ENCODE results near the gene SYP. TPM values are rescaled to one million over a fixed set of nuclear protein-coding genes. Genes with fewer than 3 reads are reported as not detected.

Gene SYP
- total RNA-seq, 4 donors from 2014 or later, result 1.1 to 7.6 (median 5.0) TPM

DNA sequence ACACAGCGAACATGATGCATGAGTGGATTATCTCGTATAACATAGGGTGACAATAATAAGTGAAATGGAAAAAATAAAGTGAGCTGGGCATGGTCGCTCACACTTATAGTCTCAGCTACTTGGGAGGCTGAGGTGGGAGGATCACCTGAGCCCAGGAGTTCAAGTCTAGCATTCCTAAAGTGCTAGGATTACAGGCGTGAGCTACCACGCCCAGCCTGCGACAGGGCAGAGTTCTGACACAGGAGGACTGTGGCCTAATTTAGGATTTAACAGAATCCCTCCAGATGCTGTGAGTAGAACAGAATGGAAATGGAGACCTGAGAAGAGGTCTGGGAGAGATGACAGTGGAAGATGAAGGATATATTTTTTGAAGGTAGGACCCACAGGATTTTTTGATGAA lies 10.4 kb downstream of the SYP start:
- in situ Hi-C loops (cut with MboI; ENCODE audit: low pct_ligation_motif_present in 1 of 4, low pct_unique_long_range_greater_than_20kb in 1 of 4, low sequenced_read_pairs in 3 of 4), result no loop called here
- H3K27ac ChIP-seq, result peak overlapping the region; percentile 77 to 90 (median 89)
- WGBS, 2 donors (ENCODE audit: low coverage in 1 of 2), result 60 to 64% methylated on average over 1 to 6 of the region's 6 CpGs

GRCh38 chrX:49188468-49189076 lies 11.4 kb downstream of the SYP start:
- no peak for TF ChIP-seq CTCF (IDR thresholded peaks at IDR 0.05)
- TF ChIP-seq POLR2A (IDR thresholded peaks at IDR 0.05), result no peak
- no peak for TF ChIP-seq EP300 (IDR thresholded peaks at IDR 0.05; ENCODE audit: low read depth)
- no peak for TF ChIP-seq POLR2AphosphoS5 (IDR thresholded peaks at IDR 0.05)
- Histone ChIP-seq H3K27me3 (no peaks in the 10 kb centered on the region), H3K27ac (peak overlapping the region in 2 of 4 donors; percentile 88 to 90), H3K4me1 (peaks cover 0 to 28% (median 8%) of the 10 kb centered on the region in 4 donors), H3K9me3 (no peaks in the 10 kb centered on the region), H3K36me3 (no peaks in the 10 kb centered on the region), H3K4me3 (no peak overlapping the region)
- intact Hi-C loops (cut with DNase I; ENCODE audit: low total_unique reads) (no loop called here), in situ Hi-C loops (cut with MboI; ENCODE audit: low pct_ligation_motif_present in 1 of 4, low pct_unique_long_range_greater_than_20kb in 1 of 4, low sequenced_read_pairs in 3 of 4) (no loop called here)
- no peak for DNase-seq
- 60 to 93% methylated on average over 3 to 8 of the region's 8 CpGs for WGBS, 2 donors (ENCODE audit: low coverage in 1 of 2)

More for the DNA sequence above, 10.4 kb downstream of the SYP start:
- TF ChIP-seq EP300 (IDR thresholded peaks at IDR 0.05; ENCODE audit: low read depth), result no peak
- no peaks in the 10 kb centered on the region for H3K27me3 ChIP-seq
- H3K4me3 ChIP-seq, result no peak overlapping the region
- no peak for DNase-seq
- H3K4me1 ChIP-seq, result peaks cover 0 to 21% (median 6%) of the 10 kb centered on the region in 4 donors
- H3K36me3 ChIP-seq, result no peaks in the 10 kb centered on the region
- intact Hi-C loops (cut with DNase I; ENCODE audit: low total_unique reads), result no loop called here
- no peaks in the 10 kb centered on the region for H3K9me3 ChIP-seq

DNA sequence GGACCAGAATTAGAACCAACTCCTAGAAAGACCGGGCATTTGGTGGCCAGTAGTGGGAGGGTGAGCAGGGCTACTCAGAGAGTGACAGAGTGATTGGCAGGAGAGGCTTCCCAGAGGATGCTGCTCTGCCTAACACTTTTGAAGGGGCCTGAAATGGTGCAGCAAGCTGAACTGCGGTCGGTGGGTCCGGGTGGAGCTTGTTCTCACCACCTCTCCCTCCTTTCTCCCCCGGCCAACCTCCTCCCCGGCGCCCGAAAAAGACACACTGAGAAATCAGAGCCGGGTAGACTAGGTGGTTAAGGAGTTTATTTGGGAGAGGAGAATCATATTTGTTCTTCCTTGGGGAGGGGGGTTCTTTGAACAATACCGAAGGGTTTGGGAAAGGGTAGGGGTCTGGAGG lies 12.5 kb downstream of the SYP start:
- H3K27ac ChIP-seq, result peak overlapping the region in 2 of 4 donors; percentile 87 to 89
- TF ChIP-seq EP300 (IDR thresholded peaks at IDR 0.05; ENCODE audit: low read depth) (no peak), CTCF (IDR thresholded peaks at IDR 0.05) (no peak), POLR2A (IDR thresholded peaks at IDR 0.05) (no peak), POLR2AphosphoS5 (IDR thresholded peaks at IDR 0.05) (no peak)
- H3K36me3 ChIP-seq, result peaks cover 0 to 4% (median 0%) of the 10 kb centered on the region in 4 donors
- no peak overlapping the region for H3K4me3 ChIP-seq
- H3K4me1 ChIP-seq, result peaks cover 0 to 28% (median 8%) of the 10 kb centered on the region in 4 donors
- H3K9me3 ChIP-seq, result no peaks in the 10 kb centered on the region
- in situ Hi-C loops (cut with MboI; ENCODE audit: low pct_ligation_motif_present in 1 of 4, low pct_unique_long_range_greater_than_20kb in 1 of 4, low sequenced_read_pairs in 3 of 4), result no loop called here
- 87% methylated on average over 10 of the region's 10 CpGs; no CpG with 5 or more reads in 1 of the 2 donors for WGBS, 2 donors (ENCODE audit: low coverage in 1 of 2)
- no peaks in the 10 kb centered on the region for H3K27me3 ChIP-seq
- no peak for DNase-seq
- intact Hi-C loops (cut with DNase I; ENCODE audit: low total_unique reads), result no loop called here

GRCh38 chrX:49187028-49187394 lies 13.0 kb downstream of the SYP start:
- Histone ChIP-seq H3K27me3 (no peaks in the 10 kb centered on the region), H3K36me3 (peaks cover 0 to 4% (median 0%) of the 10 kb centered on the region in 4 donors), H3K4me1 (peaks cover 0 to 26% (median 8%) of the 10 kb centered on the region in 4 donors), H3K27ac (peak overlapping the region; percentile 77 to 89 (median 86)), H3K9me3 (no peaks in the 10 kb centered on the region), H3K4me3 (no peak overlapping the region)
- intact Hi-C loops (cut with DNase I; ENCODE audit: low total_unique reads) (no loop called here), in situ Hi-C loops (cut with MboI; ENCODE audit: low pct_ligation_motif_present in 1 of 4, low pct_unique_long_range_greater_than_20kb in 1 of 4, low sequenced_read_pairs in 3 of 4) (no loop called here)
- 76 to 80% methylated on average over 1 to 12 of the region's 15 CpGs for WGBS, 2 donors (ENCODE audit: low coverage in 1 of 2)
- DNase-seq, result no peak
- TF ChIP-seq POLR2AphosphoS5 (IDR thresholded peaks at IDR 0.05) (no peak), CTCF (IDR thresholded peaks at IDR 0.05) (no peak), EP300 (IDR thresholded peaks at IDR 0.05; ENCODE audit: low read depth) (no peak), POLR2A (IDR thresholded peaks at IDR 0.05) (no peak)
